GM19043 (cell line): ENCODE measurements around the gene LAMTOR4.
"Not testable (repeated sequence)": the region's sequence is repeated elsewhere in the genome, so short reads cannot be mapped to it uniquely, and the experiment has no call there.

Experiments used
- ATAC-seq: cut with Tn5 transposase; IDR thresholded peaks from one replicate; pipeline ENCODE4 v1.9.1; 2021; ENCODE audit warnings: low read depth; ENCODE audit not compliant: unreplicated experiment

LAMTOR4 gene

GRCh38 chr7:100169147-100169850 lies 20.6 kb downstream of the LAMTOR4 start:
- no peak for ATAC-seq

GRCh38 chr7:100170101-100170897 lies 21.6 kb downstream of the LAMTOR4 start:
- ATAC-seq: no peak

- ATAC-seq: no peak
Observed at GRCh38 chr7:100171087-100171681, 22.5 kb downstream of the LAMTOR4 start.

GRCh38 chr7:100171840-100172239 lies 23.1 kb downstream of the LAMTOR4 start:
- no peak for ATAC-seq

- no peak for ATAC-seq
Observed at GRCh38 chr7:100173806-100174495, 25.2 kb downstream of the LAMTOR4 start.

GRCh38 chr7:100174582-100174981 lies 25.9 kb downstream of the LAMTOR4 start:
- ATAC-seq: no peak

- ATAC-seq: no peak
Observed at GRCh38 chr7:100175296-100175935, 26.7 kb downstream of the LAMTOR4 start.

- ATAC-seq: no peak
Observed at GRCh38 chr7:100176096-100177044, 27.7 kb downstream of the LAMTOR4 start.

- ATAC-seq: peak; percentile 77
Observed at GRCh38 chr7:100177045-100178001, 28.6 kb downstream of the LAMTOR4 start, which contains the start of the genes GPC2 and STAG3. GPC2 (minus strand) TSS chr7:100177381; CDS start chr7:100177199, 182 bp downstream. STAG3 (plus strand) TSS chr7:100177918; CDS start chr7:100180557, 2,639 bp downstream.

GRCh38 chr7:100180084-100180483 lies 31.4 kb downstream of the LAMTOR4 start:
- not testable (repeated sequence) for ATAC-seq

GRCh38 chr7:100182616-100183015 lies 33.9 kb downstream of the LAMTOR4 start:
- not testable (repeated sequence) for ATAC-seq

- not testable (repeated sequence) for ATAC-seq
Observed at GRCh38 chr7:100183090-100183489, 34.4 kb downstream of the LAMTOR4 start.

- no peak for ATAC-seq
Observed at GRCh38 chr7:100185726-100186125, 37.0 kb downstream of the LAMTOR4 start.

GRCh38 chr7:100189061-100189460 lies 40.3 kb downstream of the LAMTOR4 start:
- ATAC-seq: no peak

GRCh38 chr7:100190048-100190711 lies 41.5 kb downstream of the LAMTOR4 start:
- no peak for ATAC-seq

GRCh38 chr7:100191775-100192174 lies 43.1 kb downstream of the LAMTOR4 start:
- ATAC-seq: no peak

GRCh38 chr7:100192281-100192862 lies 43.7 kb downstream of the LAMTOR4 start:
- ATAC-seq: not testable (repeated sequence)
